ENCODE measurements around the gene PDIA4.

The PDIA4 gene

GRCh38 chr7:149011491-149011890, 16.8 kb downstream of the PDIA4 start:
- Histone ChIP-seq H3K36me3 (ENCODE audit: insufficient read depth, low read length) (peaks cover 100% of the 10 kb centered on the region), H3K9ac (ENCODE audit: low read length) (no peak overlapping the region)

GRCh38 chr7:149010451-149010850, 17.9 kb downstream of the PDIA4 start:
- H3K36me3 ChIP-seq (ENCODE audit: insufficient read depth, low read length) = peaks cover 100% of the 10 kb centered on the region

More at GRCh38 chr7:149011491-149011890, 16.8 kb downstream of the PDIA4 start:
- TF ChIP-seq EZH2 (IDR thresholded peaks at IDR 0.05; ENCODE audit: borderline replicate concordance, low read length) (no peak), CTCF (IDR thresholded peaks at IDR 0.05; ENCODE audit: low read length) (no peak)
- H3K9me3 ChIP-seq (ENCODE audit: low read length) = no peaks in the 10 kb centered on the region
- H2AFZ ChIP-seq (ENCODE audit: low read length) = no peak overlapping the region
- no peaks in the 10 kb centered on the region for H3K4me1 ChIP-seq (ENCODE audit: insufficient read depth, low read length, severe bottlenecking)
- H3K27ac ChIP-seq (ENCODE audit: low read depth, low read length, poor library complexity, severe bottlenecking) = no peak overlapping the region
- no peaks in the 10 kb centered on the region for H3K79me2 ChIP-seq (ENCODE audit: insufficient read depth, low read length)
- no peaks in the 10 kb centered on the region for H3K9me2 ChIP-seq (ENCODE audit: low read depth, low read length)
- no peaks in the 10 kb centered on the region for H4K20me1 ChIP-seq (ENCODE audit: insufficient read depth, low read length)
- no peaks in the 10 kb centered on the region for H3K27me3 ChIP-seq (ENCODE audit: insufficient read depth, low read length)
- H3K4me3 ChIP-seq (ENCODE audit: low read depth, low read length, poor library complexity, severe bottlenecking) = no peak overlapping the region
- no peak overlapping the region for H3K4me2 ChIP-seq (ENCODE audit: low read length)
- no peaks in the 10 kb centered on the region for H3F3A ChIP-seq (ENCODE audit: insufficient read depth, low read length)

GRCh38 chr7:149009527-149009926, 18.8 kb downstream of the PDIA4 start:
- H3K79me2 ChIP-seq (ENCODE audit: insufficient read depth, low read length) = no peaks in the 10 kb centered on the region
- H2AFZ ChIP-seq (ENCODE audit: low read length) = no peak overlapping the region
- H3K27ac ChIP-seq (ENCODE audit: low read depth, low read length, poor library complexity, severe bottlenecking) = no peak overlapping the region
- peaks cover 100% of the 10 kb centered on the region for H3K36me3 ChIP-seq (ENCODE audit: insufficient read depth, low read length)
- H3K27me3 ChIP-seq (ENCODE audit: insufficient read depth, low read length) = no peaks in the 10 kb centered on the region
- H3K9ac ChIP-seq (ENCODE audit: low read length) = no peak overlapping the region
- no peak overlapping the region for H3K4me2 ChIP-seq (ENCODE audit: low read length)
- no peak for TF ChIP-seq CTCF (IDR thresholded peaks at IDR 0.05; ENCODE audit: low read length)
- H3K4me3 ChIP-seq (ENCODE audit: low read depth, low read length, poor library complexity, severe bottlenecking) = no peak overlapping the region
- H4K20me1 ChIP-seq (ENCODE audit: insufficient read depth, low read length) = no peaks in the 10 kb centered on the region
- H3K9me2 ChIP-seq (ENCODE audit: low read depth, low read length) = no peaks in the 10 kb centered on the region
- no peaks in the 10 kb centered on the region for H3K4me1 ChIP-seq (ENCODE audit: insufficient read depth, low read length, severe bottlenecking)
- H3F3A ChIP-seq (ENCODE audit: insufficient read depth, low read length) = no peaks in the 10 kb centered on the region
- no peaks in the 10 kb centered on the region for H3K9me3 ChIP-seq (ENCODE audit: low read length)

More at GRCh38 chr7:149010451-149010850, 17.9 kb downstream of the PDIA4 start:
- TF ChIP-seq EZH2 (IDR thresholded peaks at IDR 0.05; ENCODE audit: borderline replicate concordance, low read length) = no peak
- TF ChIP-seq CTCF (IDR thresholded peaks at IDR 0.05; ENCODE audit: low read length) = no peak
- Histone ChIP-seq H3K27me3 (ENCODE audit: insufficient read depth, low read length) (no peaks in the 10 kb centered on the region), H3K4me2 (ENCODE audit: low read length) (no peak overlapping the region), H3K4me3 (ENCODE audit: low read depth, low read length, poor library complexity, severe bottlenecking) (no peak overlapping the region), H3K9me2 (ENCODE audit: low read depth, low read length) (no peaks in the 10 kb centered on the region), H3F3A (ENCODE audit: insufficient read depth, low read length) (no peaks in the 10 kb centered on the region), H3K9me3 (ENCODE audit: low read length) (no peaks in the 10 kb centered on the region), H2AFZ (ENCODE audit: low read length) (no peak overlapping the region), H3K9ac (ENCODE audit: low read length) (no peak overlapping the region), H3K79me2 (ENCODE audit: insufficient read depth, low read length) (no peaks in the 10 kb centered on the region), H4K20me1 (ENCODE audit: insufficient read depth, low read length) (no peaks in the 10 kb centered on the region), H3K4me1 (ENCODE audit: insufficient read depth, low read length, severe bottlenecking) (no peaks in the 10 kb centered on the region), H3K27ac (ENCODE audit: low read depth, low read length, poor library complexity, severe bottlenecking) (no peak overlapping the region)

Measured in OCI-LY1 (cell line).